Activated CD4-positive, alpha-beta memory T cell treated with anti-CD3 and anti-CD28 coated beads for 36 hours (primary cell): Measurements from ENCODE around the gene CDC42BPG. TPM values are rescaled to one million over a fixed set of nuclear protein-coding genes. Genes with fewer than 3 reads are reported as not detected.

ENCODE experiments used
- CTCF ChIA-PET: fragments of 350-600 bp; sonication (Branson Sonifier 250); formaldehyde crosslinking; loops from one replicate; lab custom pipeline; 2021; ENCODE audit warnings: antibody characterized with exemption, inconsistent platforms; lab: Charles Lee
- POLR2A ChIA-PET: fragments of 350-600 bp; sonication (Branson Sonifier 250); formaldehyde crosslinking; loops from one replicate; lab custom pipeline; 2021; ENCODE audit warnings: antibody characterized with exemption; lab: Charles Lee
- DNase-seq: peaks from one replicate; pipeline ENCODE4 v3.0.0-alpha.2; 2020
- H3K27ac Mint-ChIP-seq: one replicate; pipeline ENCODE4 v1.8.0; 2021; ENCODE audit warnings: mixed read lengths
- H3K27me3 Mint-ChIP-seq: one replicate; pipeline ENCODE4 v1.8.0; 2021; ENCODE audit warnings: mixed read lengths
- H3K36me3 Mint-ChIP-seq: one replicate; pipeline ENCODE4 v1.8.0; 2021; ENCODE audit warnings: mixed read lengths
- H3K4me1 Mint-ChIP-seq: one replicate; pipeline ENCODE4 v1.8.0; 2021; ENCODE audit warnings: low read depth, mixed read lengths
- H3K4me3 Mint-ChIP-seq: one replicate; pipeline ENCODE4 v1.8.0; 2021; ENCODE audit warnings: mild to moderate bottlenecking, mixed read lengths
- H3K9me3 Mint-ChIP-seq: one replicate; pipeline ENCODE4 v1.8.0; 2021; ENCODE audit warnings: mixed read lengths
- intact Hi-C: fragments of 100-400 bp; cut with micrococcal nuclease; formaldehyde crosslinking; loops from one replicate; pipeline ENCODE4 v1.15.1; 2023
- total RNA-seq, 2 experiments: library from RNA; stranded (reverse); gene quantifications; one replicate each; pipeline ENCODE4 v1.2.3, GENCODE V29; 2021

Gene CDC42BPG
- total RNA-seq, 2 experiments from 2014 or later = 0.39 to 0.69 TPM

DNA sequence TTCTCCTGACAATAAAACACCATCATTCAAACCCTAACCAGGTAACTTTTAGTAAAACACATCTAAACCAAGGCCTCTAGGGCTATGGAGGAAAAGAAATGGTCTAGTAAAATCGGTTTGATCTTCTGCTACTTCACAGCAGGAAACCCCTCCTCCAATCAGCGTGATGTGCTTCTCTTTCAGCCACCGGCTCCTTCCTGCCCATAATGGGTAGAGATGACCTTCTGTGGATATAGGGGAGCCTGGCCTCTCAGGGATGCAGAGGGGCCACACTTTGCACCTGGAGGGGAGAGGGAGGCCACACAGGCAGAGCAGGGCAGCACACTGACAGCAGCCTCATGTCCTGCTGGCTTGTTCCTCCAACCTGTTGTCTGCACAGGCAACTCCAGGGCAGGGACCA, 27.0 kb upstream of the CDC42BPG start:
- Mint-ChIP-seq H3K27ac (peak overlapping the region; percentile 85), H3K9me3 (peaks cover 3% of the 10 kb centered on the region), H3K4me1 (peaks cover 91% of the 10 kb centered on the region), H3K27me3 (no peaks in the 10 kb centered on the region), H3K4me3 (peak overlapping the region; percentile 53), H3K36me3 (peaks cover 65% of the 10 kb centered on the region)
- POLR2A ChIA-PET = no interaction called here
- no peak for DNase-seq
- CTCF ChIA-PET = interaction anchor here (1.9 to 29.7 kb wide), 2 partner anchors 15 to 22 kb away, joined by 4 to 1198 read pairs; partner anchors contain the start of gene CDC42BPG
- intact Hi-C loops = no loop called here

DNA sequence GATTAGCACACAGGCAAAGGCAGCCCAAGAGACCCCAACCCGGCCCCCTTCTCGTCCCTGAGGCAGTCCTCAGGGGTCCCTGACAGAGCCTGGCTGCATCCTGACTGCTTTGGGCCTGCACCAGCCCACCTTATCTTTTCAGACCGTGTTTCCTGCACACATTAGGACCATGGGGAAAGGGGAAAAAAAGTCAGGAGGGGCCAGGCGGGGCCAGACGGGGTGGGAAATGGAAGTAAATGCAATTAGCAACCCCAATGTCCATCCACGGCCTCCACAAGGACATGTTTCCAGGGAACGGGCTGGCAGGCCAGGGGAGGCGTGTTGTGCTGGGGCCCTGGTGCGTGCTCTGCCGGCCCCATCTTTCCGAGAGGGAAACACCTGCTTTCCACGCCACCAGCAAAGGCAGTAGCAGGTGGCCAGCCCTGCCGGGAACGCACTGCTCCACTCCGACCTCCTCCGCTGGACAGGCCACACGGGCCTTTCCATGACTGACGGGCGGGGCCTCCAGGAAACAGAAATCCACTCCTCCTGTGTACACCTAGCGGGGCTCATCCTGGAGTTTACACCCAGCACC, 26.5 kb upstream of the CDC42BPG start:
- Mint-ChIP-seq H3K9me3 (peaks cover 5% of the 10 kb centered on the region), H3K27ac (peak overlapping the region; percentile 85), H3K4me3 (peak overlapping the region; percentile 62), H3K36me3 (peaks cover 66% of the 10 kb centered on the region), H3K4me1 (peaks cover 92% of the 10 kb centered on the region), H3K27me3 (no peaks in the 10 kb centered on the region)
- intact Hi-C loops = no loop called here
- DNase-seq = no peak
- CTCF ChIA-PET = interaction anchor here (1.0 to 29.1 kb wide), 4 partner anchors 10 to 21 kb away, joined by 3 to 1198 read pairs (median 186); partner anchors contain the start of genes CDC42BPG and EHD1
- POLR2A ChIA-PET = interaction anchor here (1.0 to 20.4 kb wide), 4 partner anchors 8 to 18 kb away, joined by 8 to 460 read pairs (median 41); partner anchors contain the start of gene EHD1

DNA sequence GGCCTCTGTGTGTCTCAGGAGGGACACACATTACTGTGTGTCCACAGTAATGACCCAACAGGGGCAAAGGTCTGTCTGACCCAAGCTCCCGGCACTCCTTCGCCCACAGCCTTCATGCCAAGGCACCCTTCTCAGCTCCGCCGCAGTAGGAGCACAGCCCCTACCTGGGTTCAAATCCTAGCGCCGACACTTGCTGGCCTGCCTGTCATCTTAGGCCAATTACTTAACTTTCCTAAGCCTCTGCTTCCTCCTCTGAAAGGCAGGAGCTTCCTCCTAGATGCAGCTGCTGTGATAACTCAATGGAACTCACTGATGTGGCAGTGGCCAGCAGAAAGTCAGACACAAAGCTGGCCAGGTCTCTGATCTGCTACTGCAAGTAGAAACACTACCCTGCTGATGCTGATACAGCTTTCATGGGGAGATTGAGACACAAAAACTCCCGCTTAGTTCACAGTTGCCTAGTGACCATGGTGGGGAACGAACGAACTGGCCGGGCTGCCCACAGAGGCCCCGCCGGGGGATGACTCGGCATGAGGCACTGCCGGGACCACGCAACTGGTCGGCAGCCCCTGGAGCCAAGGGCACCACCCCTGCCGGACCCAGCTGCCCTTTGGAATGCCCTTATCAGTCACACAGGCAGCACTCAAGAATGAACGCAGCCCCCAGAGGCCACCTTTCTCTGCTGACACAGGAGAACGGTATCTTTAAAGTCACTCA, 25.9 kb upstream of the CDC42BPG start:
- H3K27me3 Mint-ChIP-seq = no peaks in the 10 kb centered on the region
- peak; percentile 47 for DNase-seq
- peak overlapping the region; percentile 62 for H3K4me3 Mint-ChIP-seq
- intact Hi-C loops = no loop called here
- peaks cover 92% of the 10 kb centered on the region for H3K4me1 Mint-ChIP-seq
- peak overlapping the region; percentile 85 for H3K27ac Mint-ChIP-seq
- CTCF ChIA-PET = interaction anchor here (1.0 to 29.1 kb wide), 4 partner anchors 9 to 20 kb away, joined by 3 to 1198 read pairs (median 186); partner anchors contain the start of genes CDC42BPG and EHD1
- peaks cover 64% of the 10 kb centered on the region for H3K36me3 Mint-ChIP-seq
- peaks cover 9% of the 10 kb centered on the region for H3K9me3 Mint-ChIP-seq
- POLR2A ChIA-PET = interaction anchor here (1.0 to 20.4 kb wide), 7 partner anchors 9 to 558 kb away, joined by 3 to 460 read pairs (median 11); partner anchors contain the start of gene EHD1

DNA sequence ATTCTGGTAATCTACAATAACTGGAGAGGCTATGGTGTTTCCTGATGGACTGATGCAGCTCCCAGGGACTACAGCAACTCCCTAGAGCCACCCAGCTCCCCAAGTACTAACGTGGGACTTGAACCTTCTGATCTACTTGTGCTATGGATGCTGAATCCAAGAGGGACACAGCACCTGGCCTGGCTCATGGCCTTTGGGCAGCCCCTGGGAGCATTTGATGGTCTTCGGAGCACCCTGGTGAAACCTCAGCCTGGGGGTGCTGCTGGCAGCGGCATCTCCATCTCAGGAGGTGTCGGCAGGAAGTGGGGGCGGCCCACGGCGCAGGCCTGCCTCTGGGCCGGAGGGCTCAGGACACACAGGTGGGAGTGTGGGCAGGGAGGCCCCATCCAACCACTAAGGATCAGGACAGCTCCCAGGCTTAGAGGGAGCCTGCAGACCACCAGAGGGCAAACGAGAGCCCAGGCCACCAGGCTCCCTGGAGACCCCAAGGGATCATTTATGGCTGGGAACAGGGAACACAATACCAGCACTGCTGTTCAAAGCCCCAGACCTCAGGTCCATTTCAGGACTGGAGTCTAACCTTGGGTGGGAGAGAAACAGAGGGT, 25.2 kb upstream of the CDC42BPG start:
- no peaks in the 10 kb centered on the region for H3K27me3 Mint-ChIP-seq
- H3K4me1 Mint-ChIP-seq = peaks cover 92% of the 10 kb centered on the region
- H3K4me3 Mint-ChIP-seq = peak overlapping the region; percentile 62
- H3K27ac Mint-ChIP-seq = peak overlapping the region; percentile 85
- peaks cover 58% of the 10 kb centered on the region for H3K36me3 Mint-ChIP-seq
- DNase-seq = no peak
- H3K9me3 Mint-ChIP-seq = peaks cover 9% of the 10 kb centered on the region
- CTCF ChIA-PET = interaction anchor here (1.4 to 29.1 kb wide), 4 partner anchors 11 to 145 kb away, joined by 4 to 1198 read pairs (median 186); partner anchors contain the start of genes ARL2, CDC42BPG and EHD1
- intact Hi-C loops = loop anchor here (1.0 to 5.0 kb wide), 2 partner anchors 10 to 103 kb away; partner anchors contain the start of gene MAJIN
- POLR2A ChIA-PET = interaction anchor here (0.6 to 20.4 kb wide), 12 partner anchors 8 to 559 kb away, joined by 3 to 460 read pairs (median 4); partner anchors contain the start of genes EHD1 and SF1

DNA sequence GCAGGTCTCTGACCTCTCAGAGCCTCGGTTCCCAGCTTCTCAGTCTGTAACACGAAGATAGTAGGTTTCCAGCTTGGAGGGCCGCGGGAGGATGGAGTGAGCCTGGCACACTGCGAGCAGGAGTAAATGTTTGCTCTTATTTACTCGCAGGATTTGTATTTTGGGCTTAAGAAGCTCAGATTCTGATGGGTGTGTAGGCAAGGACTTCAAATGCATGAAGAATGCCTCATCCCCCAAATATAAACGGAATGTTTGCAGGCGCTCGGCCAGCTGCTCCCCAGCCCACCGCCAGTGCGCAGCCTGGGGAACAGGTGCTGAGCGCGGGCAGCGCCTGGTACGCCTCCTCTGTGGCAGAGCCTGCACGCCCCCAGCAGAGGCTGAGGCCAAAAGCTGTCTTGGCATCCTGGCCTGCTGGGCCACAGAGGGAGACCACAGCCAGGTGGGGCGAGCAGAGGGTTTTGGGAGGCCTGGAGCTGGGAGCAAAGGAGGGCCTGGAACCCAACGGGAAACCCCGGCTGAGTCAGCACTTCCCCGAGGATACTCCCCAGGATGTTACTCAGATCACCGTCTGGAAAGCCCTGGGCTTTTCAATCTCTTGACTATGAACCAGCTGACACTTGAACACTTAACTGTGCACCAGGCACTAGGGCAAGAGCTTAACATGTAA, 24.6 kb upstream of the CDC42BPG start:
- peaks cover 53% of the 10 kb centered on the region for H3K36me3 Mint-ChIP-seq
- DNase-seq = peak; percentile 71
- ChIA-PET CTCF (interaction anchor here (0.9 to 29.1 kb wide), 5 partner anchors 10 to 145 kb away, joined by 4 to 1198 read pairs (median 43); partner anchors contain the start of genes ARL2, CDC42BPG and EHD1), POLR2A (interaction anchor here (0.6 to 20.4 kb wide), 11 partner anchors 10 to 559 kb away, joined by 3 to 460 read pairs (median 3); partner anchors contain the start of genes EHD1 and SF1)
- no peaks in the 10 kb centered on the region for H3K27me3 Mint-ChIP-seq
- H3K4me1 Mint-ChIP-seq = peaks cover 92% of the 10 kb centered on the region
- H3K9me3 Mint-ChIP-seq = peaks cover 9% of the 10 kb centered on the region
- peak overlapping the region; percentile 85 for H3K27ac Mint-ChIP-seq
- intact Hi-C loops = loop anchor here (1.0 to 5.0 kb wide), 2 partner anchors 10 to 103 kb away; partner anchors contain the start of gene MAJIN
- H3K4me3 Mint-ChIP-seq = peak overlapping the region; percentile 62

DNA sequence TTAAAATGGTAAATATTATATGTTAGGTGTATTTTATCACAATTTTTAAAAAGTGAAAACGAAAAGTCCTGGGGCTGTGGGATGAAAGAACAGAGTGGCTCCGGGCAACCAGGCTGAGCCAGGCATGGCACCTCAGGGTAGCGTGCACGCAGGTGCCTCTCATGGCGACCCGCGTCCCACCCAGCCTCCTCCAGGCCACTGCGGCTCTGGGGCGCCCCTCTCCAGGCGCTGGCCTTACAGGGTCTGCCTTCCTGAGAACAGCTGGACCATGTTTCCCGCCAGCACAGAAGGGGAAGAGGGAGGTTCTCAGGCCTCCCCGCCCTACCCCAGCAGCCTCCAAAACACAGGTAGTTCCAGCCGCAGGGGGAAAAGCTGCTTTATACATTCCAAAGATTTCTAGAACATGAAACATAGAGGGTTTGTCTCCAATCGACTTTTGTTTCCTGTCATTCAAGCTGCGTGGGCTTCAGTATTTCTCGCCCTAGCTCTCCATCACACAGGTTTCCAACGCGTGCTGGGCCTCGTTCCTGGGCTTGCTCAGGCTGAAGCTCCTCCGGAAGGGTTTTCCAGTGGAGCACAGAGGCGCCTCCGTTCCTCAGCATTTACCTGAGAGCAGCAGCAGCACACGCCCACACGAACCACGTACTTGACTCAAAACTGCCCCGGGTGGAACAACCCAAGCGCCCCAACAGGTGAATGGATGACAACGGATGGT, 23.5 kb upstream of the CDC42BPG start:
- Mint-ChIP-seq H3K4me3 (peak overlapping the region; percentile 39), H3K9me3 (peaks cover 9% of the 10 kb centered on the region), H3K4me1 (peaks cover 96% of the 10 kb centered on the region), H3K36me3 (peaks cover 47% of the 10 kb centered on the region), H3K27me3 (no peaks in the 10 kb centered on the region), H3K27ac (peak overlapping the region; percentile 85)
- ChIA-PET CTCF (interaction anchor here (3.4 to 29.1 kb wide), 3 partner anchors 9 to 19 kb away, joined by 43 to 1198 read pairs (median 328); partner anchors contain the start of genes CDC42BPG and EHD1), POLR2A (interaction anchor here (0.6 to 20.4 kb wide), 6 partner anchors 9 to 243 kb away, joined by 3 to 460 read pairs (median 21); partner anchors contain the start of genes EHD1 and SF1)
- intact Hi-C loops = loop anchor here (5.0 kb wide), 1 partner anchor 104 kb away; the partner anchor contains the start of gene MAJIN
- peak; percentile 57 for DNase-seq

DNA sequence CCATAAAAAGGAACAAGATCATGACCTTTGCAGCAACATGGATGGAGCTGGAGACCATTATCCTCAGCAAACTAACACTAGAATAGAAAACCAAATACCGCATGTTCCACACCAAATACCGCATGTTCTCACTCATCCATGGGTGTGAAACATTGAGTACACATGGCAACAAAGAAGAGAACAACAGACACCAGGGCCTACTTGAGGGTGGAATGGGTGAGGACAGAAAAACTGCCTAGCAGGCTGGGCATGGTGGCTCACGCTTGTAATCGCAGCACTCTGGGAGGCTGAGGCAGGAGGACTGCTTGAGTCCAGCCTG, 21.7 kb upstream of the CDC42BPG start:
- intact Hi-C loops = loop anchor here (5.0 kb wide), 1 partner anchor 106 kb away; the partner anchor contains the start of gene MAJIN
- H3K9me3 Mint-ChIP-seq = peaks cover 9% of the 10 kb centered on the region
- no peak for DNase-seq
- peaks cover 37% of the 10 kb centered on the region for H3K36me3 Mint-ChIP-seq
- H3K4me1 Mint-ChIP-seq = peaks cover 94% of the 10 kb centered on the region
- CTCF ChIA-PET = interaction anchor here (0.9 to 29.1 kb wide), 3 partner anchors 16 to 110 kb away, joined by 3 to 1198 read pairs (median 328); partner anchors contain the start of genes CDC42BPG and EHD1
- peak overlapping the region; percentile 96 for H3K27ac Mint-ChIP-seq
- no peaks in the 10 kb centered on the region for H3K27me3 Mint-ChIP-seq
- POLR2A ChIA-PET = interaction anchor here (3.2 to 20.4 kb wide), 3 partner anchors 12 to 18 kb away, joined by 21 to 460 read pairs (median 67); partner anchors contain the start of gene EHD1
- peak overlapping the region; percentile 67 for H3K4me3 Mint-ChIP-seq

DNA sequence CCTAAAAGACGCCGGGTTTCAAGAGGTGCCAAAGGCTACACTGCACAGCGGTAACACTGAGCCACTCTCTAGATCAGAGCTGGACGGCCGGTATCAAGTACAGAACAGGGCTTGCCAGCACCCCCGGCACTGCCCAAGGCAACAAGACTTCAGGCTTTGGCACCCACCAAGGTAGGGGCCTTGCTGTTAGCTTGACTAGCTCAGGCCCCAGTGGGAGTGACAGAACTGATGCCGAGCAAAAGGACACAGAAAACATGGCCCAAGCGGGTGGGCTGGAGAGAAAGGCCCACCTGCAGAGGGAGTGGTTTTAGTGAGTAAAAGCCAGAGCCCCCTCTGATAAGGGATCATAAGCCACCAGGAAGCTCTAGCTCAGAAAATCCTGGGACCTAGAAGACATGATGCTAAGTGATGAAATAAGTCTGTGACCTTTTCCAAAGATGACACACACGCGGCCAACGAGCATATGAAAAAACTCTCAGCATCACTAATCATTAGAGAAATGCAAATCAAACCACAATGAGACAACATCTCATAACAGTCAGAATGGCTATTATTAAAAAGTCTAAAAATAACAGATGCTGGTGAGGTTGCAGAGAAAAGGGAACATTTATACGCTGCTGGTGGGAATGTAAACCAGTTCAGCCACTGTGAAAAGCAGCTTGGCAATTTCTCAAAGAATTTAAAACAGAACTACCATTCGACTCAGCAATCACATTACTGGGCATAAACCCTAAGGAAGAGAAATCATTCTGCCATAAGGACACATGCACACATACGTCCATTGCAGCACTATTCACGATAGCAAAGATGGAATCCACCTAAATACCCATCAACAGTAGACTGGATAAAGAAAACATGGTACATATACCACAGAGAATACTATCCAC, 21.1 kb upstream of the CDC42BPG start:
- intact Hi-C loops = loop anchor here (1.0 to 5.0 kb wide), 4 partner anchors 9 to 107 kb away; partner anchors contain the start of gene MAJIN
- DNase-seq = peak; percentile 78
- ChIA-PET POLR2A (interaction anchor here (0.6 to 20.4 kb wide), 8 partner anchors 12 to 555 kb away, joined by 3 to 460 read pairs (median 3); partner anchors contain the start of genes ARL2 and EHD1), CTCF (interaction anchor here (0.6 to 29.1 kb wide), 4 partner anchors 15 to 598 kb away, joined by 3 to 1198 read pairs (median 166); partner anchors contain the start of genes CDC42BPG and EHD1)
- Mint-ChIP-seq H3K27me3 (no peaks in the 10 kb centered on the region), H3K9me3 (peaks cover 9% of the 10 kb centered on the region), H3K4me3 (peak overlapping the region; percentile 67), H3K27ac (peak overlapping the region; percentile 96), H3K4me1 (peaks cover 93% of the 10 kb centered on the region), H3K36me3 (peaks cover 38% of the 10 kb centered on the region)
